Measurements from ENCODE around the gene GHR. TPM values are rescaled to one million over a fixed set of nuclear protein-coding genes. Genes with fewer than 3 reads are reported as not detected.

The GHR gene
- total RNA-seq, 4 donors from 2014 or later = 10.9 to 14.9 (median 14.2) TPM

- no peaks in the 10 kb centered on the region for H3K36me3 ChIP-seq
- DNase-seq = no peak
- H3K4me3 ChIP-seq (replicated peaks in 1 of 3) = no peak overlapping the region
- no peaks in the 10 kb centered on the region for H3K27me3 ChIP-seq
- no peaks in the 10 kb centered on the region for H3K9me3 ChIP-seq
- intact Hi-C loops (cut with DNase I) = no loop called here
- TF ChIP-seq POLR2A (IDR thresholded peaks at IDR 0.05) (no peak), CTCF (IDR thresholded peaks at IDR 0.05) (no peak)
- no peak overlapping the region for H3K27ac ChIP-seq
- no peaks in the 10 kb centered on the region for H3K4me1 ChIP-seq
Observed at GRCh38 chr5:42749020-42749419, 325.8 kb downstream of the GHR start.

GRCh38 chr5:42750507-42750906, 327.3 kb downstream of the GHR start:
- whole genome bisulfite sequencing, 2 donors = 92 to 94% methylated on average over 4 to 5 of the region's 5 CpGs

GRCh38 chr5:42751044-42751443, 327.8 kb downstream of the GHR start:
- no peak overlapping the region for H3K27ac ChIP-seq
- H3K4me3 ChIP-seq (replicated peaks in 1 of 3) = no peak overlapping the region
- H3K36me3 ChIP-seq = no peaks in the 10 kb centered on the region
- WGBS, 2 donors = 24 to 39% methylated on average over 5 of the region's 5 CpGs
- H3K27me3 ChIP-seq = no peaks in the 10 kb centered on the region
- DNase-seq = peak; percentile 73 to 78
- no peaks in the 10 kb centered on the region for H3K9me3 ChIP-seq
- H3K4me1 ChIP-seq = no peaks in the 10 kb centered on the region
- intact Hi-C loops (cut with DNase I) = no loop called here
- no peak for TF ChIP-seq POLR2A (IDR thresholded peaks at IDR 0.05)
- no peak for TF ChIP-seq CTCF (IDR thresholded peaks at IDR 0.05)

More at GRCh38 chr5:42750507-42750906, 327.3 kb downstream of the GHR start:
- DNase-seq = no peak
- Histone ChIP-seq H3K27ac (no peak overlapping the region), H3K27me3 (no peaks in the 10 kb centered on the region), H3K36me3 (no peaks in the 10 kb centered on the region), H3K4me3 (replicated peaks in 1 of 3) (no peak overlapping the region), H3K4me1 (no peaks in the 10 kb centered on the region), H3K9me3 (no peaks in the 10 kb centered on the region)
- no peak for TF ChIP-seq CTCF (IDR thresholded peaks at IDR 0.05)
- TF ChIP-seq POLR2A (IDR thresholded peaks at IDR 0.05) = no peak
- intact Hi-C loops (cut with DNase I) = no loop called here

- intact Hi-C loops (cut with DNase I) = no loop called here
Observed at GRCh38 chr5:42753099-42753498, 329.9 kb downstream of the GHR start.

More at GRCh38 chr5:42753099-42753498, 329.9 kb downstream of the GHR start:
- Histone ChIP-seq H3K4me1 (no peaks in the 10 kb centered on the region), H3K4me3 (replicated peaks in 1 of 3) (no peak overlapping the region), H3K27me3 (no peaks in the 10 kb centered on the region), H3K9me3 (no peaks in the 10 kb centered on the region), H3K36me3 (no peaks in the 10 kb centered on the region), H3K27ac (no peak overlapping the region)
- 93 to 98% methylated on average over 3 of the region's 3 CpGs for WGBS, 2 donors
- no peak for TF ChIP-seq POLR2A (IDR thresholded peaks at IDR 0.05)
- TF ChIP-seq CTCF (IDR thresholded peaks at IDR 0.05) = no peak
- DNase-seq = no peak
